SU-DHL-6 (cell line): ENCODE measurements around the gene MYCT1.

Experiments used
- H2AFZ ChIP-seq: fragments of 200-600 bp; sonication (generic); 2 replicates; pipeline ENCODE4 v1.6.1; 2014; ENCODE audit warnings: low read depth, mild to moderate bottlenecking, moderate library complexity, mixed read lengths, antibody characterized with exemption, low read length; ENCODE audit not compliant: severe bottlenecking
- H3F3A ChIP-seq: fragments of 200-600 bp; shearing (Covaris generic); 2 replicates; pipeline ENCODE4 v1.6.0; 2016; ENCODE audit warnings: antibody characterized with exemption, mild to moderate bottlenecking; ENCODE audit not compliant: insufficient read depth
- H3K27ac ChIP-seq: fragments of 200-600 bp; sonication (generic); 2 replicates; pipeline ENCODE4 v1.5.1; 2016; ENCODE audit warnings: low read depth, mild to moderate bottlenecking, low read length, moderate library complexity, mixed read lengths
- H3K27me3 ChIP-seq: fragments of 200-600 bp; sonication (generic), shearing (Covaris generic); 2 replicates; pipeline ENCODE4 v1.6.0; 2014; ENCODE audit warnings: mild to moderate bottlenecking, low read length
- H3K36me3 ChIP-seq: fragments of 200-600 bp; sonication (generic); 2 replicates; pipeline ENCODE4 v1.6.1; 2014; ENCODE audit warnings: mild to moderate bottlenecking, low read length, mixed read lengths
- H3K4me2 ChIP-seq: fragments of 300-600, 200-600 bp; shearing (Covaris generic), sonication (generic); 2 replicates; pipeline ENCODE4 v1.6.0; 2014; ENCODE audit warnings: low read length, low read depth, mild to moderate bottlenecking; ENCODE audit not compliant: poor library complexity, severe bottlenecking
- H3K4me3 ChIP-seq: fragments of 200-600 bp; sonication (generic); 2 replicates; pipeline ENCODE4 v1.5.1; 2014; ENCODE audit warnings: antibody characterized with exemption, low read length, mild to moderate bottlenecking, mixed read lengths; ENCODE audit not compliant: insufficient read depth, poor library complexity, severe bottlenecking
- H3K79me2 ChIP-seq: fragments of 200-600 bp; sonication (generic); 2 replicates; pipeline ENCODE4 v1.6.1; 2014; ENCODE audit warnings: mild to moderate bottlenecking, low read length, moderate library complexity; ENCODE audit not compliant: insufficient read depth
- H3K9ac ChIP-seq: fragments of 200-600 bp; sonication (generic); 2 replicates; pipeline ENCODE4 v1.7.0; 2014; ENCODE audit warnings: mild to moderate bottlenecking, low read length
- H3K9me2 ChIP-seq: fragments of 200-600 bp; sonication (generic); replicated peaks from 2 replicates; pipeline ENCODE4 v1.6.1; 2014; ENCODE audit warnings: low read length; ENCODE audit not compliant: insufficient read depth
- H3K9me3 ChIP-seq: fragments of 200-600 bp; sonication (generic); 2 replicates; pipeline ENCODE4 v1.6.1; 2014; ENCODE audit warnings: low read length, mixed read lengths; ENCODE audit not compliant: insufficient read depth
- H4K20me1 ChIP-seq: fragments of 200-600 bp; sonication (generic); 2 replicates; pipeline ENCODE4 v1.6.1; 2014; ENCODE audit warnings: low read depth, mild to moderate bottlenecking, antibody characterized with exemption, low read length, moderate library complexity, mixed read lengths
- CTCF ChIP-seq: fragments of 200-600 bp; sonication (generic); IDR thresholded peaks from one replicate; pipeline ENCODE4 v1.5.1; 2017; ENCODE audit warnings: antibody characterized with exemption, mild to moderate bottlenecking, low read length, moderate library complexity; ENCODE audit not compliant: insufficient read depth, poor library complexity, severe bottlenecking
- EZH2phosphoT487 ChIP-seq: fragments of 200-600 bp; sonication (generic), shearing (Covaris generic); conservative IDR thresholded peaks from 2 replicates; pipeline ENCODE4 v1.6.1; 2018; ENCODE audit warnings: mild to moderate bottlenecking, antibody characterized with exemption, low read length, moderate library complexity, mixed read lengths

MYCT1 gene

GRCh38 chr6:152765331-152765730 is 67.6 kb downstream of the MYCT1 start:
- TF ChIP-seq EZH2phosphoT487 (no peak), CTCF (no peak)
- H3K27me3 ChIP-seq = no peaks in the 10 kb centered on the region
- no peaks in the 10 kb centered on the region for H3K9me2 ChIP-seq
- no peaks in the 10 kb centered on the region for H3F3A ChIP-seq
- no peak overlapping the region for H3K4me3 ChIP-seq
- no peak overlapping the region for H3K27ac ChIP-seq
- no peak overlapping the region for H3K9ac ChIP-seq
- H3K79me2 ChIP-seq = no peaks in the 10 kb centered on the region
- H3K36me3 ChIP-seq = no peaks in the 10 kb centered on the region
- no peak overlapping the region for H3K4me2 ChIP-seq
- no peaks in the 10 kb centered on the region for H3K9me3 ChIP-seq
- H2AFZ ChIP-seq = no peak overlapping the region
- no peaks in the 10 kb centered on the region for H4K20me1 ChIP-seq

GRCh38 chr6:152769159-152769558 is 71.5 kb downstream of the MYCT1 start:
- Histone ChIP-seq H3K27ac (no peak overlapping the region), H4K20me1 (no peaks in the 10 kb centered on the region), H3K27me3 (no peaks in the 10 kb centered on the region), H3K9me3 (no peaks in the 10 kb centered on the region), H2AFZ (no peak overlapping the region), H3K36me3 (no peaks in the 10 kb centered on the region), H3K4me2 (no peak overlapping the region), H3K4me3 (no peak overlapping the region), H3K79me2 (no peaks in the 10 kb centered on the region), H3K9me2 (no peaks in the 10 kb centered on the region), H3F3A (no peaks in the 10 kb centered on the region), H3K9ac (no peak overlapping the region)
- no peak for TF ChIP-seq EZH2phosphoT487
- no peak for TF ChIP-seq CTCF

GRCh38 chr6:152769993-152770392 is 72.3 kb downstream of the MYCT1 start:
- no peaks in the 10 kb centered on the region for H4K20me1 ChIP-seq
- H3K9ac ChIP-seq = no peak overlapping the region
- H3K27me3 ChIP-seq = no peaks in the 10 kb centered on the region
- TF ChIP-seq CTCF = no peak
- no peak for TF ChIP-seq EZH2phosphoT487
- no peaks in the 10 kb centered on the region for H3K36me3 ChIP-seq
- H3K4me3 ChIP-seq = no peak overlapping the region
- no peak overlapping the region for H2AFZ ChIP-seq
- no peaks in the 10 kb centered on the region for H3F3A ChIP-seq
- H3K9me2 ChIP-seq = no peaks in the 10 kb centered on the region
- no peak overlapping the region for H3K4me2 ChIP-seq
- no peak overlapping the region for H3K27ac ChIP-seq
- no peaks in the 10 kb centered on the region for H3K79me2 ChIP-seq
- H3K9me3 ChIP-seq = no peaks in the 10 kb centered on the region
